Adrenal gland (tissue), 12 donors: Measurements from ENCODE around the gene MTMR1. TPM values are rescaled to one million over a fixed set of nuclear protein-coding genes. Genes with fewer than 3 reads are reported as not detected.

ENCODE experiments used
- DNase-seq, 7 donors: peaks; one replicate each; pipeline ENCODE4 v3.0.0-alpha.2; 2019 to 2020
- H3K27ac ChIP-seq, 5 donors: fragments of 200-600 bp; sonication (generic) in 4 of 5; 1 replicate in 3 of 5; 2 replicates in 2 of 5; pipeline versions ENCODE4 v1.5.1 to v1.8.0; 2016 to 2020; ENCODE audit warnings: mild to moderate bottlenecking in 1 of 5
- H3K27me3 ChIP-seq: fragments of 200-600 bp; 2 replicates; pipeline ENCODE4 v1.8.0; 2021
- H3K36me3 ChIP-seq, 2 donors: fragments of 200-600 bp; replicated peaks in 1 of 2; 1 replicate in 1 of 2; 2 replicates in 1 of 2; pipeline versions ENCODE4 v1.5.1 to v1.8.0; 2018 to 2022
- H3K4me1 ChIP-seq, 2 donors: fragments of 200-600 bp; replicated peaks in 1 of 2; 1 replicate in 1 of 2; 2 replicates in 1 of 2; pipeline versions ENCODE4 v1.5.1 to v1.8.0; 2018 to 2021
- H3K4me3 ChIP-seq, 4 donors: fragments of 200-600 bp; sonication (generic) in 3 of 4; one replicate each; pipeline ENCODE4 v1.5.1; 2016 to 2018
- H3K9me3 ChIP-seq, 3 donors: fragments of 200-600 bp; sonication (generic) in 1 of 3; replicated peaks in 1 of 3; 1 replicate in 2 of 3; 2 replicates in 1 of 3; pipeline versions ENCODE4 v1.5.1 to v1.8.0; 2016 to 2021
- POLR2A ChIP-seq, 2 donors: fragments of 450-650 bp; IDR thresholded peaks; one replicate each; pipeline ENCODE4 v1.6.1; 2017; ENCODE audit warnings: antibody characterized with exemption in 2 of 2, mild to moderate bottlenecking in 2 of 2, moderate library complexity in 1 of 2
- WGBS, 4 donors: extraction: QIAGEN DNeasy Blood & Tissue Kit in 2 of 4; methylation state at CpG; one replicate each; pipeline versions ENCODE4 v1.1.5 to v1.1.7; 2013 to 2017; 5-methylcytosine and 5-hydroxymethylcytosine counted together
- intact Hi-C, 2 donors: fragments of 100-400 bp; cut with DNase I; formaldehyde crosslinking; loops; one replicate each; pipeline versions ENCODE4 v1.14.1 to v1.15.0; 2022 to 2023
- polyA plus RNA-seq, 3 donors: library from polyadenylated mRNA; stranded (reverse); fragments of 200-250 nt in 2 of 3; fragments of 350-450 nt in 1 of 3; fragmentation: Illumina TruSeq in 1 of 3; extraction: RNeasy Lipid Tissue Mini Kit (QIAGEN cat#74804) in 1 of 3; gene quantifications; one replicate each; pipeline ENCODE4 v1.2.3, GENCODE V29; 2013 to 2014
- total RNA-seq, 9 donors: library from RNA; depleted of rRNA in 4 of 9; stranded (reverse); fragments of >200 nt in 4 of 9; fragments of 120-200 nt in 1 of 9; fragmentation: NEBNext Ultra II Directional in 1 of 9; extraction: Animal tissue kit (Norgen Biotek cat#: 25700) in 1 of 9; gene quantifications; one replicate each; pipeline versions ENCODE4 v1.1.0 to v1.2.4, GENCODE V29; 2013 to 2023
- TF ChIP-seq, protein P1 (sequence below), 6 experiments: fragments of 450-650 bp in 4 of 6; fragments of 200-600 bp in 2 of 6; sonication (generic) in 1 of 6; IDR thresholded peaks; 1 replicate in 5 of 6; 2 replicates in 1 of 6; pipeline versions ENCODE4 v1.5.1 to v1.8.0; 2016 to 2021; ENCODE audit warnings: antibody characterized with exemption in 6 of 6, mild to moderate bottlenecking in 2 of 6, moderate library complexity in 1 of 6
- donor health status: healthy with polysubstance abuse.
- donor health status: Bipolar disorder and iron deficiency.
- donor health status: DM: yes; HTN: yes; CAD: no.
- donor health status: DM: no; HTN: no; CAD: no.
- donor health status: DM: no; HTN: no; CAD: no.
- donor health status: DM: yes; HTN: yes; CAD: no.

MTMR1 gene
- total and polyA plus RNA-seq, 12 donors, result 9.2 to 19.8 (median 13.9) TPM

DNA sequence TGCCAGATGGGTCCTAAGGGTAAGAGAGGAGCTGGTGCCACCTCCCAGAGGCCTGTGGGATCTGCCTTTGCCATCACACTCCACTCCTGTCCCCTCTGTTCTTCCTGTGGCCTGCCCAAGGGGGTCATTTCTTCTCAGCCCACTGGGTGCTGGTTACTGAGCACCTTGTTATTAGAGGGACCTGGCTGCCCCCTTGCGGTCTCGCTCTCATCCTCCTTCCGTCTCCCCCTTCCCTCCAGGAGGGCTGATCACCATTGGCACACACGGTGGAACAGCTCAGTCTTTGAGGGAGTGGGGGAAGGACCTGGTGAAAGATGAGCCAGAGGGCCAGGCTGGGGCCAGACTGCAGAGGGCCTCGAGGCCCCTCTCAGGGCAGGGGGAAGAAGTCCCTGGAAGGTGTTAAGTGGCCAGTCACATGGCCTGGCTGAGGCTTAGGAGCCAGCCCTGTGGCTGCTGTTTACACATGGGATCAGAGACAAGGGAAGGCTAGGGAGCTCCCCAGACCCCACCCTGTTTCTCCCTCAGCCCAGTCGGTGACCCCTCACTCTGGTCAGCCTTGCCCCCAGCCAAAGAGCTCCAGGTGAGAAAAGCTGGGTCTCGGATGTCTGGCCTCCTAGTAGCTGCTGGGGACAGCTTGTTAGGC is 68.1 kb downstream of the MTMR1 start:
- intact Hi-C loops, result no loop called here
- no peaks in the 10 kb centered on the region for H3K4me1 ChIP-seq
- no peak overlapping the region for H3K27ac ChIP-seq
- TF ChIP-seq, protein P1, sequence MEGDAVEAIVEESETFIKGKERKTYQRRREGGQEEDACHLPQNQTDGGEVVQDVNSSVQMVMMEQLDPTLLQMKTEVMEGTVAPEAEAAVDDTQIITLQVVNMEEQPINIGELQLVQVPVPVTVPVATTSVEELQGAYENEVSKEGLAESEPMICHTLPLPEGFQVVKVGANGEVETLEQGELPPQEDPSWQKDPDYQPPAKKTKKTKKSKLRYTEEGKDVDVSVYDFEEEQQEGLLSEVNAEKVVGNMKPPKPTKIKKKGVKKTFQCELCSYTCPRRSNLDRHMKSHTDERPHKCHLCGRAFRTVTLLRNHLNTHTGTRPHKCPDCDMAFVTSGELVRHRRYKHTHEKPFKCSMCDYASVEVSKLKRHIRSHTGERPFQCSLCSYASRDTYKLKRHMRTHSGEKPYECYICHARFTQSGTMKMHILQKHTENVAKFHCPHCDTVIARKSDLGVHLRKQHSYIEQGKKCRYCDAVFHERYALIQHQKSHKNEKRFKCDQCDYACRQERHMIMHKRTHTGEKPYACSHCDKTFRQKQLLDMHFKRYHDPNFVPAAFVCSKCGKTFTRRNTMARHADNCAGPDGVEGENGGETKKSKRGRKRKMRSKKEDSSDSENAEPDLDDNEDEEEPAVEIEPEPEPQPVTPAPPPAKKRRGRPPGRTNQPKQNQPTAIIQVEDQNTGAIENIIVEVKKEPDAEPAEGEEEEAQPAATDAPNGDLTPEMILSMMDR (IDR thresholded peaks at IDR 0.05), result no peak
- TF ChIP-seq POLR2A (IDR thresholded peaks at IDR 0.05), result no peak
- DNase-seq, result no peak
- H3K27me3 ChIP-seq, result no peaks in the 10 kb centered on the region
- no peak overlapping the region for H3K4me3 ChIP-seq
- no peaks in the 10 kb centered on the region for H3K36me3 ChIP-seq
- H3K9me3 ChIP-seq, result no peaks in the 10 kb centered on the region
- WGBS, 4 donors, result 63 to 87% (median 72%) methylated on average over 5 to 7 of the region's 7 CpGs

DNA sequence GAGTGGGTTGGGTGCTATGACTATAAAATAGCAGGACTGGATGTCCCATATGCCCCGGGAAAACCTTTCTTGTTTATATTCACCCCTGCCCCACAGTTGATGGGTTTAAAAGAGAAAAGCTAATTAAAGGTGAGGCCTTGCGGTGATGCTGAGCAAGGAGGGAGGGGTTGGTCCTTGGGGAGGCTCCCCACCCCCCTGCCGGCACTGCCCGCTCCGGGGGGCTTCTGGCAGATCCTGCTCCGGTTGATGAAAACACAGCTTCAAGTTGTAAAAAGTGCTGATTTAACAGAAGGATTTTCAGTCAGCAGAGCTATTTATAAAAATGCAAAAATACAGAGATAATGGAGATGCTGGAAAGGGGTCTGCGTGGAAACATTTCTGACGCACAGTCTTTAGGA is 68.6 kb downstream of the MTMR1 start:
- DNase-seq, result no peak
- Histone ChIP-seq H3K9me3 (no peaks in the 10 kb centered on the region), H3K4me1 (no peaks in the 10 kb centered on the region), H3K27ac (no peak overlapping the region), H3K27me3 (no peaks in the 10 kb centered on the region), H3K4me3 (no peak overlapping the region), H3K36me3 (no peaks in the 10 kb centered on the region)
- WGBS, 4 donors, result 71 to 95% (median 88%) methylated on average over 7 to 8 of the region's 8 CpGs
- intact Hi-C loops, result no loop called here
- TF ChIP-seq, protein P1 (IDR thresholded peaks at IDR 0.05), result no peak
- TF ChIP-seq POLR2A (IDR thresholded peaks at IDR 0.05), result no peak

DNA sequence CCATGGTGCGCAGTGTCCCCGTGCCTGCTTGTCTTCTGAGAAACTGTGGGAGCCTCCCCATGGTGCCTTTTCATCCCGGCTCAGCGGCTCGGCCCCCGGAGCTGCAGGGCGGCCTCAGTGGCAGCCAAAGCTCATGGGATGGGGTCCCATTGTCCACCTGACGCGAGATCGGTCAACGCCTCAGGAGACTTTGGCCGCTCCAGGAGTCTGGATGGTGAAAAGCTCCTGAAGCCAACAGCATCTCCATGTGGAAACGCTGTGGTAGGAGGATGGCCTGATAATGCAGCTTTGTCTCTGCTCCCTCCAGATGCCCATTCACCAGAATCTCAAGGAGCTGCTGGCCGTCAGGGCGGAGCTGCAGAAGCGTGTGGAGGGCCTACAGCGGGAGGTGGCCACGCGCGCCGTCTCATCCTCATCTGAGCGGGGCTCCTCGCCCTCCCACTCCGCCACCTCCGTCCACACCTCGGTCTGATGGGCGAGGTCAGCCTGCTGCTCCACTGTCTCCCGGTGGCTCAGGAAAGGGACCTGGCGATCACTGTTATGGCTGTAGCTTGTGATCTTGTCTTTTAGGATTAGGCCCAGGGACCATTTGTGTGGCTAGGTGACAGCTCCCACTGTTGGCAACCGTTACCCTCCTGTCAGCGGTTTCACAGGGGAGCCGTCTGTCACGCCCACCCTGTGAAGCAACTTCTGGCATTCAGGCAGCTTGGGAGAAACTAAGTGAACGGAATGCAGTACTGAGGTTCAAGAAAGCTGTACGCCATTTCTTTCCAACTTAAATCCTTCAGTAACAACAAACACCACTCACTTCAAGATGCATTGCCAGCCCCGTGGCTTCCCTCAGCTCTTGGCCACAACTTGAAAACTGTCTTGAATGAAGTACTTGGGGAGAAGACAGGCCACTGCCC is 69.3 kb downstream of the MTMR1 start:
- H3K4me1 ChIP-seq, result no peaks in the 10 kb centered on the region
- H3K9me3 ChIP-seq, result no peaks in the 10 kb centered on the region
- H3K36me3 ChIP-seq, result no peaks in the 10 kb centered on the region
- DNase-seq, result no peak
- H3K4me3 ChIP-seq, result no peak overlapping the region
- intact Hi-C loops, result no loop called here
- TF ChIP-seq, protein P1 (IDR thresholded peaks at IDR 0.05), result no peak
- no peak for TF ChIP-seq POLR2A (IDR thresholded peaks at IDR 0.05)
- 86 to 96% (median 91%) methylated on average over 20 to 36 of the region's 36 CpGs for WGBS, 4 donors
- H3K27me3 ChIP-seq, result no peaks in the 10 kb centered on the region
- H3K27ac ChIP-seq, result no peak overlapping the region

DNA sequence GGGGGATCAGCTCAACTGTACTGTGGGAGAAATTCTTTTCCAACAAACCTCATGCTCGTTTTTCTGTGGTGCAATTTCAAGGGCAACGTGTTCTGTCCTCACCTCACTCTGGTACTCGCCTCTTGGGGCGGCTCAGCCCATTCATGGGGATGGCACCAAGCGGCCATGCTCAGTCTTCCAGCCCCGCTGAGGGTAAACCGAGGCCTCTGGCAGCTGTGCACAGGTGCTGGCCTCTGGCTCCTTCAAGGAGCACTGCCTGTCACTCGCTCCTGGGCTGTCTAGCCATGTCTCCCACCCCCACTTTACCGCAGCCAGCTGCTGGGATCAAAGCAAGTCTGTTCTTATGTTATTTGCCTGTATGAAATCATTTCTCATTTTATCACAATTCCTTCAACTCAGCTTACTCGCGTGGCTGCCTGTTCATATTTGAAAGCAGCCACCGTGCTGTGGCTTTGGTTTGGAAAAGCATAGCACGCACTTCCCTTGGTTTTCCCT is 70.2 kb downstream of the MTMR1 start:
- WGBS, 4 donors, result 78 to 95% (median 88%) methylated on average over 4 to 13 of the region's 13 CpGs
- Histone ChIP-seq H3K4me3 (no peak overlapping the region), H3K27ac (no peak overlapping the region), H3K36me3 (no peaks in the 10 kb centered on the region), H3K27me3 (no peaks in the 10 kb centered on the region), H3K4me1 (no peaks in the 10 kb centered on the region), H3K9me3 (no peaks in the 10 kb centered on the region)
- no peak for DNase-seq
- TF ChIP-seq, protein P1 (IDR thresholded peaks at IDR 0.05), result no peak
- no peak for TF ChIP-seq POLR2A (IDR thresholded peaks at IDR 0.05)
- intact Hi-C loops, result no loop called here
